ENCODE results near the gene BAG2. TPM values are rescaled to one million over a fixed set of nuclear protein-coding genes. Genes with fewer than 3 reads are reported as not detected.

BAG2 gene
- total and polyA plus RNA-seq, 8 donors = 2.0 to 48.7 (median 5.6) TPM

GRCh38 chr6:57173886-57174510 is 1.9 kb downstream of the BAG2 start:
- WGBS, 5 donors = 40 to 54% (median 53%) methylated on average over 5 of the region's 5 CpGs
- no peaks in the 10 kb centered on the region for H3K27me3 ChIP-seq

GRCh38 chr6:57174511-57174907 is 2.4 kb downstream of the BAG2 start:
- intact Hi-C loops (cut with DNase I; ENCODE audit: low total_unique reads) = no loop called here
- peaks cover 9 to 71% (median 34%) of the 10 kb centered on the region in 4 donors for H3K4me1 ChIP-seq
- H3K27me3 ChIP-seq = no peaks in the 10 kb centered on the region
- peak overlapping the region in 3 of 4 donors; percentile 64 to 73 (median 71) for H3K4me3 ChIP-seq
- H3K36me3 ChIP-seq = no peaks in the 10 kb centered on the region
- no peak for DNase-seq
- peak overlapping the region in 4 of 5 donors; percentile 89 to 97 (median 92) for H3K27ac ChIP-seq
- no peaks in the 10 kb centered on the region for H3K9me3 ChIP-seq
- 72 to 91% (median 89%) methylated on average over 3 of the region's 3 CpGs for WGBS, 5 donors
- no peak for TF ChIP-seq EP300 (IDR thresholded peaks at IDR 0.05)
- no peak for TF ChIP-seq POLR2A (IDR thresholded peaks at IDR 0.05)
- TF ChIP-seq CTCF (IDR thresholded peaks at IDR 0.05) = no peak
- no peak for TF ChIP-seq POLR2AphosphoS5 (IDR thresholded peaks at IDR 0.05)

More at GRCh38 chr6:57173886-57174510, 1.9 kb downstream of the BAG2 start:
- no peaks in the 10 kb centered on the region for H3K9me3 ChIP-seq
- peaks cover 9 to 66% (median 32%) of the 10 kb centered on the region in 4 donors for H3K4me1 ChIP-seq
- intact Hi-C loops (cut with DNase I; ENCODE audit: low total_unique reads) = no loop called here
- no peaks in the 10 kb centered on the region for H3K36me3 ChIP-seq
- peak overlapping the region; percentile 64 to 82 (median 72) for H3K4me3 ChIP-seq
- peak overlapping the region in 4 of 5 donors; percentile 89 to 97 (median 92) for H3K27ac ChIP-seq
- DNase-seq = peak in 1 of 2 donors; percentile 33
- TF ChIP-seq POLR2AphosphoS5 (IDR thresholded peaks at IDR 0.05) (peak; percentile 28 to 74 (median 49)), CTCF (IDR thresholded peaks at IDR 0.05) (no peak)

DNA sequence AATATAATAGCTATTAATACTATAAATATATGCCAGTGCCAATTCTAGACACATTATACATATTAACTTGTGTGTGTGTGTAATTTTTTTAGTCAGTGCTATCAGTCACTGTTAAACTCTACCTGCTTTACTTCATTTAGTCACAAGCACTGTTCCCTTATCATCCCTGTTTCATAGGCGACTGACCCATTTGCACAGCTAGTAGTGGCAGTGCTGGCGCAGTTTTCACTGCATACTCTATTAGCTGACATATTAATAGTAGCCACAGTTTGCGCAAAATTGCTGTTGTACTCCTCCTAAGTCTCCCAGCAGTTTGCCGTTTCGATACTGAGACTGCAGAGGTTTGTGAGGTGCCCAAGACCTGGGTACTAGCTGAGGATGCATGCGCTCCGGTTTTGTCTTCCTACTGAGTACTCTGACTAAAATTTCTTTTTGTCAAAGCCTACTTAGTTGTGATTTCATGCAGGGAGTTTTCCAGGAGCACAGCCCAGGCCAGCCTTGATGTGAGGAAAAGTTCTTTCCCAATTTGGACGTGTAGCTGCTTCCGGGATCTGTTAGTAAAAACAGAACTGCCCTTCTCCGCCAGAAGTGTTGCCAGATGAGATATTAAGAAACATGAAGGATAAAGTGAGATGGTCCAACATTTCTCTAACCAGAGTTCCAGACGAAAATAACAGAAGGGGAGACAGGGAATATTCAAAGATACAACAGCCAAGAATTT is 5.6 kb downstream of the BAG2 start:
- H3K4me3 ChIP-seq = peak overlapping the region in 1 of 4 donors; percentile 17
- H3K36me3 ChIP-seq = peaks cover 0 to 15% (median 7%) of the 10 kb centered on the region in 4 donors
- H3K27ac ChIP-seq = peak overlapping the region; percentile 30 to 97 (median 89)
- peak in 1 of 2 donors; percentile 76 for DNase-seq
- no peaks in the 10 kb centered on the region for H3K9me3 ChIP-seq
- intact Hi-C loops (cut with DNase I; ENCODE audit: low total_unique reads) = no loop called here
- 50 to 75% (median 70%) methylated on average over 11 of the region's 11 CpGs for WGBS, 5 donors
- H3K27me3 ChIP-seq = no peaks in the 10 kb centered on the region
- peaks cover 5 to 75% (median 35%) of the 10 kb centered on the region in 4 donors for H3K4me1 ChIP-seq
- TF ChIP-seq CTCF (IDR thresholded peaks at IDR 0.05) (no peak), POLR2AphosphoS5 (IDR thresholded peaks at IDR 0.05) (peak in 2 of 3 donors; percentile 23 to 63)

- Histone ChIP-seq H3K4me1 (peaks cover 0 to 49% (median 24%) of the 10 kb centered on the region in 4 donors), H3K27ac (peak overlapping the region in 1 of 5 donors; percentile 59), H3K9me3 (no peaks in the 10 kb centered on the region), H3K27me3 (no peaks in the 10 kb centered on the region), H3K4me3 (no peak overlapping the region), H3K36me3 (peaks cover 4 to 41% (median 28%) of the 10 kb centered on the region in 4 donors)
- intact Hi-C loops (cut with DNase I; ENCODE audit: low total_unique reads) = no loop called here
- WGBS, 5 donors = 72 to 88% (median 87%) methylated on average over 3 of the region's 3 CpGs
- DNase-seq = no peak
- no peak for TF ChIP-seq EP300 (IDR thresholded peaks at IDR 0.05)
- no peak for TF ChIP-seq POLR2AphosphoS5 (IDR thresholded peaks at IDR 0.05)
- no peak for TF ChIP-seq CTCF (IDR thresholded peaks at IDR 0.05)
- TF ChIP-seq POLR2A (IDR thresholded peaks at IDR 0.05) = no peak
Observed at GRCh38 chr6:57180596-57180995, 8.5 kb downstream of the BAG2 start.
